GM03348 (cell line): ENCODE measurements around the gene DLGAP1.

Source experiments
- DNase-seq: peaks from one replicate; pipeline ENCODE4 v3.0.0; 2012; ENCODE audit warnings: low spot score

DLGAP1 gene

DNA sequence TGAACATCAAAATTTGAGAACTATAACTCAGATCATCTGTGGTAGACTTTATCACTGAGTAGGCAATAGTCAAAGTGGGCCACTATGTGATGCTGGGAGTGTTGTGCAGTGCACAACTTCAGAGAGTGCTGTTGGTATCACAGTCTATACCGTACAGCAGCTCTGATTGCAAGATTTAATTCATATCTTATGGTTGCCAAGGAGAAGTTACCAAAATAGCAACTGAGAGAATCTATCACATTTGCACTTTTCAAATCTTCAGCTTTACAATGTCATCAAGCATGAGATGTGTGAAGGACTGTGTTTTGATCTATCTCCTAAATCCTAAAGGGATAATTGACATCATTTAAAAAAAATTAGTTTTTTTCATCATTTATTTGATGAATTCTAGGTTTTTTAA lies 216.1 kb downstream of the DLGAP1 start:
- DNase-seq = no peak

GRCh38 chr18:4237664-4238041 lies 217.5 kb downstream of the DLGAP1 start:
- no peak for DNase-seq

- no peak for DNase-seq
Measured at GRCh38 chr18:4236940-4237663, 218.0 kb downstream of the DLGAP1 start.

DNA sequence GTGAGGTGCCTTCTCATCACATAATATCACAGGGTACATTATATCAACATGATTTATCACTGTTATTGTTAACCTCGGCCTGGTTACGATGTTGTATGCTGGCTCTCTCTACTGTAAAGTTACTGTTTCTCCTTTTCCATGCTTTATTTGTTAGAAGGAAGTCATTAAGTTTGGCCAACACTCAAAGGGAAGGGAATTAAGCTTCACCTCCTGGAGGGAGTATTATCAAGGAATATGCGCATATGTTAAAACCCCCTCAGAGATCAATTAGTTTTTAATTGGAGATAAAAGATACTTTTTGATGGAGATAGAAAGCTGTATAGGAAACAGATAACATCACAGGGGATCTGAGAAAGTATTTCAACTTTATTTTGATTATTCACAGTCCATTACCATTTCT lies 221.6 kb downstream of the DLGAP1 start:
- no peak for DNase-seq

GRCh38 chr18:4232656-4233055 lies 222.5 kb downstream of the DLGAP1 start:
- DNase-seq = no peak

- no peak for DNase-seq
Measured at GRCh38 chr18:4231260-4231659, 223.8 kb downstream of the DLGAP1 start.

DNA sequence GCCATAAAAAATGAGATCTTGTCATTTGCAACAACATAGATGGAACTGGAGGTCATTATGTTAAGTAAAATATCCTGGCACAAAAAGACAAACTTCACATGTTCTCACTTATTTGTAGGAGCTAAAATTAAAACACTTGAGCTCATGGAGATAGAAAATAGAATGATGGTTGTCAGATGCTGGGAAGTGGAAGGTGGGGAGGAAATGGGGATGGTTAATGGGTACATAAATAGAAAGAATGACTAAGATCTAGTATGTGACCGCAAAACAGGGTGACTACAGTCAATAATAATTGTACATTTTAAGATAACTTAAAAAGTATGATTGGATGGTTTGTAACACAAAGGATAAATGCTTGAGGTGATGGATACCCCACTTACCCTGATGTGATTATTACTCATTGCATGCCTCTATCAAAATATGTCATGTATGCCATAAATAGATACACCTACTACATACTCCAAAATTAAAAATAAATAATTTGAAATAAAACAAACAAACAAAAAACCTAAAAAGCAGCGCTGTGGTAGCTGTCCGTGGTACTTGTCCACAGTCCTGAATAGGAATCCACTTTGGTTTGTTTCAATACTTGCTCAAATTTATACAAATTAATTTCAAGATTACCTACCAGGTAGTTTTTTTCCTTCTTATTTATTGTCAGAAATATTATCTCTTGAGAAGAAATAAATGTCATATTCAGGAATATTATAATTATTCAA lies 224.5 kb downstream of the DLGAP1 start:
- no peak for DNase-seq

DNA sequence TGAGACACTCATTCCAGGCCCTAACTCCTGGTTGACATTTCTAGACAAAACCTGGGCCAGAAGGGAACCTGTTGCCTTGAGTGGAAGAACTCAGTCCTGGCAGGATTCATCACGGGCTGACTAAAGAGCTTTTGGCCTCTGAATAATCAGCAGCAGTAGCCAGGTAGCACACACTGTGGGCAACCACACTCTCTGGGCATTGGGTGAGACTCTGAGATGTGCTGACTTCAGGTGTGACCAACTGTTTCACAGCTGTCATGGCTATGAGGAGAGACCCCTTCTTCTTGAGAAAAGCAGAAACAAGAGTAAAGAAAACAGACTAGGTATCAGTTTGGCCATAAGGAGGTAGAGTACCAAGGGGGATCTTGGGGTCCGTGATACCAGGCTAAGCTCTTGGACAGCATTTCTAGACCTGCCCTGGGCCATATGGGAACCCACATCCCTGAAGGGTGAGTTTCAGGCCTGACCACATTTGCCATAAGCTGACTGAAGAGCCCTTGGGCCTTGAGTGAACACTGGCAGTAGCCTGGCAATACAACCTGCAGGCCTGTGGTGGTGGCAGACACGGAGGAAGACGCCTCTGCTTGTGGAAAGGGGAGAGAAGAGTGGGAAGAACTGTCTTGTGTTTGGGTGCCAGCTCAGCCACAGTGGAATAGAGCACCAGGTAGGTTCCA lies 230.9 kb downstream of the DLGAP1 start:
- no peak for DNase-seq

- no peak for DNase-seq
Measured at GRCh38 chr18:4211111-4211837, 243.8 kb downstream of the DLGAP1 start.

DNA sequence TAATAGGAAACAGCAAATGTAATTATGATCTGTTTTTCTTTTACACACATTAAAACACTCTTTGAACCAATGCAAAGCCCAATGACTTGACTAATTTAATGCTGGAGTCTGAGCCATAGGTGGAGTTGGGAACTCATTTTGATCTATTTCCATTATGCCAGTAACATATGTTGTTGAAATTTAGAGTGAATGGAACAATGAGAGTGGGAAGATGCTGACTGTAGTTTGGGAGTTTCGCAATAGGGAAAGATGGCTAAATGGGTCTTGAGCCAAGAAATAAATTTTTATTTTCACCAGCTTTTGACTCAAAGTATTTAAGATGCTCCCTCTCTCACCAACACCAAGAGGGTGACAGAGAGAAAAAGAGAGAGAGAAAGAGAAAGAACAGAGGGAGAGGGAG lies 246.7 kb downstream of the DLGAP1 start:
- DNase-seq = no peak

- no peak for DNase-seq
Measured at GRCh38 chr18:4207383-4207985, 247.6 kb downstream of the DLGAP1 start.

- no peak for DNase-seq
Measured at GRCh38 chr18:4204438-4204720, 250.7 kb downstream of the DLGAP1 start.

GRCh38 chr18:4203568-4204437 lies 251.3 kb downstream of the DLGAP1 start:
- DNase-seq = no peak

DNA sequence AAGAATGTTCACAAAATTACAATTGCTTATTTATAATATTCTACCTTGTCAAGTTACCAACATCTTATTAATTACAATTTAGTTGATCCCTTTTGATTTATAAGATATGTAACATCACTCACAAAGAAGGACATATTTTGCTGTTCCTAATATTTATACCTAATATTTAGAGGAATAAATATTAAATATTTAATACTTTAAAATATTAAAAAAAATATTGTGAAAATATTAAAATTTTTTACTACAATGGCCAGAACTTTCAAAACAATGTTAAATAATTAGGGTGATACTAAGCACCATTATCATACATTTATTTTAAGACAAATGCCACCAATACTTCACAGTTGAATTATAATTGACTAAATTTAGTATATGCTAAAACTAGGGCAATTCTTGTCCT lies 254.7 kb downstream of the DLGAP1 start:
- DNase-seq = no peak

DNA sequence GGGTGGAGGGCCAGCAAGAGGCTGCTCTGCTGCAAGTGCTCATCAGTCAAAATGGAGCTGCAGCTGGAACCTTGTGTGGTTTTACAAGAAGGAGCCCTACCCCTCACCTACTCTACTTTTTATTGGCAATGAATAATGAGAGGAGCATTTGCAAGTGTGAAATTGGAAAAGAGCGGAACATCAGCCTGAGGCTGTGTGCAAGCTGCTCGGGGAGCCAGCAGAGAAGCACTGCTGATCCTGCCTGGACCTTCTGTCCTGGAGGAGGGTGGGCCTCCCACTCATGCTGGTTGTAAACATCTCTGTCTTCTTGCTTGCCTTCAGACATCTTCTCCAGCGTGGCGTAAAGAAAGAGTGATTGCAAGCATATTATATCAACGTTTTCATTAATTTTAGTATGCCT lies 256.2 kb downstream of the DLGAP1 start:
- no peak for DNase-seq

- no peak for DNase-seq
Measured at GRCh38 chr18:4196351-4196750, 258.8 kb downstream of the DLGAP1 start.

GRCh38 chr18:4193086-4193485 lies 262.0 kb downstream of the DLGAP1 start:
- no peak for DNase-seq

DNA sequence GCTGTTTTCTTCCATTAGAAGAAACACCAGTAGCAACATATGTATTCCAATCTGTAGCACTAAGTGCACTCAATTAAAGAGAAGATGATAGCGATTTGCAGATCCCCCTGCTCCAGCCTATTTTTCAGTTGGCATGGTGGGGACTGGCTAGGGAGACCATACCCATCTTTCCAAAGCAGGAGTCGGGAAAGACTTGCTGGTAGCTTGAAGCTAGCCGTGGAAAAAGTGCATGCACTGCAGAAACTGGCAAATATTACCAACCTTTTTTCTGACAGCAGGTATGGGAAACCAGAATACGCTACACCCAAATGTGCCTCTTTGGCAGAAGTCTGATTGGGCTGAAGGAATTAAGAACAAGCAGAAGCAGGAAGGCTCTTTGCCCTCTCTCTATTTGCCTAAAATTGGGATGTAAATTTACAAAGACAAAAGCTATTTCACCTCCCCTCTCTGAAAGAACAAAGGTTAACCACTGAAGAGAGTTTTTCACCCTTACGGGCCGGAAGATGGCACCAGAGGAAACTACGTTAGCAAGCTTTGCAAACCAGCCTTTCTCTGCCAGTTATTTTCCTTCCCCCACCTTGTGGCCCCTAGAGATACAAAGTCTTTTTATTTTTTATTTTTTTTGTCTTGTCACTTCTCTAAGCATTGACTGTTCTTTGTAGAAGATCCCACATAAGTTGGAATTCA lies 273.1 kb downstream of the DLGAP1 start:
- DNase-seq = no peak

GRCh38 chr18:4181086-4181485 lies 274.0 kb downstream of the DLGAP1 start:
- DNase-seq = no peak

DNA sequence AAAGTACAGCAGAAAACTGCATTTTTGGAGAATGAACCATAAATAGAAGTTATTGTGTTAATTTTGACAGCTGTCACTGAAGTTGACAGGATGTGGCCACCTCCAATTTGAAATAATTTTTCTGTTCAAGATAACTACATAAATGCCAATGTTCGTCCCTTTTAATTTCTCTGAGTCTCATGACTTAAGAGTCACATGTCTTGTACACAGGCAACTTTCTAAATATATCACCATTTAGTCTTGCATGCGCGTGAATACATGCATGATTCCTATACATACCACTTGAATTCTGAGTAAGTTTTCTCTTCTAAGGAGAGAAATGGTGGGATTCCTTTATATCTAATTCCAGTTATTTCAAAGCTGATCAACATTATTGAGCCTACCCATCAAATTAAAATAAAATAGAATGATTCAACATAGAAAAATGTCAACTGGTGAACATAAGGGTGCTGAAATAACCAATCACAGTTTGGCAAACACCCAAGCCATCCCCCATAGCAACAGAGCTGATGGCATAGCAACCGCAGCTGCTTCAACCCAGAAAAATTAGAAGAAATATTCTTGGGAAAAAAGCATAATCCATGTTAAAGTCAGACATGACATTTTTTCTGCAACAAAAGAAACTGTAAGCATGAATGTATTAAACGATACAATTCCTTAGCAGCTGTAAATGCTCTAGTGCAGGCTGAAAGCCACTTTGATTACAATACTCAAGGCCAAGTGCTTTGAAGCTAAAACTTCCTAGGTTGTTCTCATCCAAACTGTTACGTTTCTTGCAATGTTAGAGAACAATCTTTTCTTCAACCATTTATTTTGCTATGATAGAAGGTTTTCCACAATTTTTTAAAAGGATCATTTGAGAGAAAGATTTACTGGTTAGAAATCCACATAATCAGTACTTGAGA lies 282.7 kb downstream of the DLGAP1 start:
- no peak for DNase-seq
